Type B pancreatic cell (in vitro differentiated cells): Measurements from ENCODE around the gene GEMIN5. TPM values are rescaled to one million over a fixed set of nuclear protein-coding genes. Genes with fewer than 3 reads are reported as not detected.

Experiments used
- DNase-seq: peaks from one replicate; pipeline ENCODE4 v3.0.0; 2021; ENCODE audit warnings: mixed read lengths; ENCODE audit not compliant: unreplicated experiment; ENCODE audit errors: extremely low spot score
- H3K27ac Mint-ChIP-seq: 2 replicates; pipeline ENCODE4 v1.8.0; 2021; ENCODE audit warnings: mild to moderate bottlenecking, mixed read lengths
- H3K27me3 Mint-ChIP-seq: 2 replicates; pipeline ENCODE4 v1.8.0; 2021; ENCODE audit warnings: mixed read lengths
- H3K36me3 Mint-ChIP-seq: 2 replicates; pipeline ENCODE4 v1.8.0; 2021; ENCODE audit warnings: mixed read lengths
- H3K4me1 Mint-ChIP-seq: one replicate; pipeline ENCODE4 v1.8.0; 2021; ENCODE audit warnings: mixed read lengths; ENCODE audit not compliant: unreplicated experiment
- H3K4me3 Mint-ChIP-seq: 2 replicates; pipeline ENCODE4 v1.8.0; 2021; ENCODE audit warnings: mild to moderate bottlenecking, mixed read lengths
- H3K9me3 Mint-ChIP-seq: 2 replicates; pipeline ENCODE4 v1.8.0; 2021; ENCODE audit warnings: mixed read lengths
- CTCF ChIP-seq: fragments of 200-600 bp; sonication (generic); conservative IDR thresholded peaks from 2 replicates; pipeline ENCODE4 v1.5.0; 2021; ENCODE audit warnings: antibody characterized with exemption, mild to moderate bottlenecking
- total RNA-seq: library from RNA; stranded (reverse); gene quantifications from 2 replicates; pipeline ENCODE4 v1.2.1, GENCODE V29; 2021; ENCODE audit warnings: low replicate concordance

Gene GEMIN5
- total RNA-seq, 1 donor from 2014 or later: 22.5 TPM

DNA sequence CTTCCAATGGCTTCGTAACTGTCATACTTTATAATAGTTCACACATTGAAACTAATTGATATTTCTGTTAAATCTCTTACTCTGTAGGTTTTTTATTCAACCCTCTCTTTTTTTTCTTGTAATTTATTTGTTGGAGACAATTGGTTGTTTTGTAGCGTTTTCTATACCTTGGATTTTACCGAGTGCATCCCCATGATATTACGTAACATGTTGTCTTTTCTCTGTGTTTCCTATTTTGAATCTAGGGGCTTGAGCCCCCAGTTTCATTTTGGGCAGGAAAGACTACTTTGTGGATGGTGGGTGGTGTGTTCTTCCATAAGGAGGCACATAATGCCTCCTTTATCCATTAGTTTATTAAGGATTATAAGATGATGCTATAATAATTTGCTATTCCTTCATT, 10.3 kb upstream of the GEMIN5 start:
- no peaks in the 10 kb centered on the region for H3K9me3 Mint-ChIP-seq
- peaks cover 13% of the 10 kb centered on the region for H3K36me3 Mint-ChIP-seq
- DNase-seq: no peak
- no peak overlapping the region for H3K27ac Mint-ChIP-seq
- TF ChIP-seq CTCF: no peak
- H3K27me3 Mint-ChIP-seq: no peaks in the 10 kb centered on the region
- no peaks in the 10 kb centered on the region for H3K4me1 Mint-ChIP-seq
- H3K4me3 Mint-ChIP-seq: no peak overlapping the region

- no peak overlapping the region for H3K4me3 Mint-ChIP-seq
- TF ChIP-seq CTCF: no peak
- peaks cover 12% of the 10 kb centered on the region for H3K36me3 Mint-ChIP-seq
- no peaks in the 10 kb centered on the region for H3K4me1 Mint-ChIP-seq
- no peaks in the 10 kb centered on the region for H3K9me3 Mint-ChIP-seq
- H3K27me3 Mint-ChIP-seq: no peaks in the 10 kb centered on the region
- H3K27ac Mint-ChIP-seq: no peak overlapping the region
- no peak for DNase-seq
These were observed 9.8 kb upstream of the GEMIN5 start for GRCh38 chr5:154947778-154948177.

GRCh38 chr5:154945695-154946301, 7.8 kb upstream of the GEMIN5 start:
- Mint-ChIP-seq H3K4me3 (no peak overlapping the region), H3K36me3 (peaks cover 5% of the 10 kb centered on the region), H3K9me3 (no peaks in the 10 kb centered on the region), H3K27me3 (no peaks in the 10 kb centered on the region), H3K4me1 (no peaks in the 10 kb centered on the region), H3K27ac (no peak overlapping the region)
- peak; percentile 84 for TF ChIP-seq CTCF
- DNase-seq: no peak

DNA sequence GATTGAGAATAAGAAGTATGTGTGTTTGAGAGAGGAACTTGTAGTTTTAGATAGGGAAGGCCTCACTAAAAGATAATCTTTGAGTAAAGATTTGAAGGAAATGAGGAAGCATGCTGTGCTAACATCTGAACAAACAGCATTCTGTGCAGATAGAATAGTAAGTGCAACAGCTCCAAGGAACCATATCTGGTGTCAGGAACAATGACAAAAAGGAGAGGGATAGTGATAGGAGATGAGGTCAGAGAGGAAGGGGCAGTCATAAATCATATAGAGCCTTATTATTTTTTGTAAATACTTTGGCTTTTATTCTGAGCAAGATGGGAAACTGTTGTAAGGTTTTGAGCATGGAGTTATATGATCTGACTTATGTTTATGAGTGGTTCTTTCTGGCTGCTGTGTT, 6.7 kb upstream of the GEMIN5 start:
- H3K36me3 Mint-ChIP-seq: no peaks in the 10 kb centered on the region
- H3K27ac Mint-ChIP-seq: no peak overlapping the region
- DNase-seq: no peak
- no peaks in the 10 kb centered on the region for H3K4me1 Mint-ChIP-seq
- H3K9me3 Mint-ChIP-seq: no peaks in the 10 kb centered on the region
- TF ChIP-seq CTCF: no peak
- no peaks in the 10 kb centered on the region for H3K27me3 Mint-ChIP-seq
- no peak overlapping the region for H3K4me3 Mint-ChIP-seq

DNA sequence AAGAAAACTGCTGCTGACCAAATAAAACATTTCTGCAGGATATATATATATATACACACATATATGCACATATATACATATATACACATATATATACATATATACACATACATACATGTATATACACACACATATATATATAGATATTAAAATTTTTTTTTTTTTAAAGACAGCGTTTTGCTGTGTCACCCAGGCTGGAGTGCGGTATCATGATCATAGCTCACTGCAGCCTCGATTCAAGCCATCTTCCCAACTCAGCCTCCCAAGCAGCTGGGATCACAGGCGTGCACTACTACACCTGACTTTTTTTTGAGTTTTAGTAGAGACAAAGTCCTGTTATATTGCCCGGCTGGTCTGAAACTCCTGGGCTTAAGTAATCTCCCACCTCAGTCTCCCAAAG, 5.5 kb upstream of the GEMIN5 start:
- no peaks in the 10 kb centered on the region for H3K36me3 Mint-ChIP-seq
- no peak overlapping the region for H3K4me3 Mint-ChIP-seq
- no peak for DNase-seq
- no peaks in the 10 kb centered on the region for H3K4me1 Mint-ChIP-seq
- H3K27me3 Mint-ChIP-seq: no peaks in the 10 kb centered on the region
- no peak overlapping the region for H3K27ac Mint-ChIP-seq
- no peaks in the 10 kb centered on the region for H3K9me3 Mint-ChIP-seq
- no peak for TF ChIP-seq CTCF
